ENCODE measurements around the gene COPG2.
"Not testable (repeated sequence)": the region's sequence is repeated elsewhere in the genome, so short reads cannot be mapped to it uniquely, and the experiment has no call there.

The COPG2 gene, protein sequence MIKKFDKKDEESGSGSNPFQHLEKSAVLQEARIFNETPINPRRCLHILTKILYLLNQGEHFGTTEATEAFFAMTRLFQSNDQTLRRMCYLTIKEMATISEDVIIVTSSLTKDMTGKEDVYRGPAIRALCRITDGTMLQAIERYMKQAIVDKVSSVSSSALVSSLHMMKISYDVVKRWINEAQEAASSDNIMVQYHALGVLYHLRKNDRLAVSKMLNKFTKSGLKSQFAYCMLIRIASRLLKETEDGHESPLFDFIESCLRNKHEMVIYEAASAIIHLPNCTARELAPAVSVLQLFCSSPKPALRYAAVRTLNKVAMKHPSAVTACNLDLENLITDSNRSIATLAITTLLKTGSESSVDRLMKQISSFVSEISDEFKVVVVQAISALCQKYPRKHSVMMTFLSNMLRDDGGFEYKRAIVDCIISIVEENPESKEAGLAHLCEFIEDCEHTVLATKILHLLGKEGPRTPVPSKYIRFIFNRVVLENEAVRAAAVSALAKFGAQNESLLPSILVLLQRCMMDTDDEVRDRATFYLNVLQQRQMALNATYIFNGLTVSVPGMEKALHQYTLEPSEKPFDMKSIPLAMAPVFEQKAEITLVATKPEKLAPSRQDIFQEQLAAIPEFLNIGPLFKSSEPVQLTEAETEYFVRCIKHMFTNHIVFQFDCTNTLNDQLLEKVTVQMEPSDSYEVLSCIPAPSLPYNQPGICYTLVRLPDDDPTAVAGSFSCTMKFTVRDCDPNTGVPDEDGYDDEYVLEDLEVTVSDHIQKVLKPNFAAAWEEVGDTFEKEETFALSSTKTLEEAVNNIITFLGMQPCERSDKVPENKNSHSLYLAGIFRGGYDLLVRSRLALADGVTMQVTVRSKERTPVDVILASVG

DNA sequence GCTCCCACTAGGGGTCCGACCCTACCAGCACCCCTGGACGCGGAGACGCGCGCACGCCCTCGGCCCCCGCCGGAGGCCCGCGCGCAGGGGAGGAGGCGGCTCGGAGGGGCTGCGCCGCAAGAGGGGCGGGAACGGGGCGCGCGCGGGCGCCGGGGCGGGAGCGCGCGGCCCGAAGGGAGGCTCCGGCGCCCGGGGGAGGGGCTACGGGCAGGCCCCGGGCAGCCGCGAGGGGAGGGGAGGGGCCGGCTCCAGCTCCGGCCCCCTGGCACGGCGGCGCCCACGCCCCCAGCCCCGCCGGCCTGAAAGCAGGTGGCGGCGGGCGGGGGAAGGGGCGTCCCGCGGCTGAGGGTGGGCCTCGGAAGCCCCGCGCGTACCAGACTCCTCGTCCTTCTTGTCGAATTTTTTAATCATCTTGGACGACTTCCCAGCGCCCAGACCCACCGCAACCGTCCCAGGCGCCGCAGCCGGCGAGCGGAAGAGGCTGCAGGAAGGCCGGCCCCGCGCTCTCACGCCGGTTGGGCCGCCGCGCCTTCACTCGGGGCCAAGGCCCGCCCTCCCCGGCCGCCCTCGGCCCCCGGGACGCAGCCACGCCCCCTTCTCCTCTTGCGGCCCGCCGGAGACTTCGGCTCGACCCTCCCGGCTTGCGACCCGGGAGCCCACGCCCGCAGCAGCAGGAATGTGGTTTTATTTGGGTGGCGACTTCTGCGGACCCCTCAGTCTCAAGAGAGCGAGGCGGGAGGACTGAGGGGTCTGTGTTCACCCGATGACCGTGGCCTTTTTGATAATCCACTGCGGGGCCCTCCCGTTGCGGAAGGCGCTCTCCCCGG is at the start of gene COPG2:
Gene COPG2, minus strand, starts transcription at position 491 of the 827 bp plus-strand sequence. Its CDS starts 80 bp downstream, at position 411.
- peak; percentile 89 for DNase-seq (ENCODE audit: low spot score)

DNA sequence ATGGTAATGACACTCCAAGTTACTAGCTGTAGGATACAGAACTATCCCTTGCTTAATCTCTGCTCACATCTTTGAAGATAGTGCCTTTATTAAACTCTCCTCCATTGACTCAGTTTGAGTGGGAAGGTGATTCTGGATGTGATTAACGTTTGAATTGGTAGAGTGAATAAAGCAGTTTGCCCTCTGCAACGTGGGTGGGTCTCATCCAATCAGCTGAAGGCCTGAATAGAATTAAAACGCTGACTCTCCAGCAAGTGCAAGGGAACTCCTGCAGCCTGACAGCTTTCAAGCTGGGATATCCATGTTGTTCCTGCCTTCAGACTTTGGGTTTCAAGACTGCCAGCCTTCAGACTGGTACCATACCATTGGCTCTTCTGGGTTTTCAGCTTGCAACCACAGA is 43.9 kb upstream of the COPG2 start:
- DNase-seq (ENCODE audit: low spot score) = no peak

DNA sequence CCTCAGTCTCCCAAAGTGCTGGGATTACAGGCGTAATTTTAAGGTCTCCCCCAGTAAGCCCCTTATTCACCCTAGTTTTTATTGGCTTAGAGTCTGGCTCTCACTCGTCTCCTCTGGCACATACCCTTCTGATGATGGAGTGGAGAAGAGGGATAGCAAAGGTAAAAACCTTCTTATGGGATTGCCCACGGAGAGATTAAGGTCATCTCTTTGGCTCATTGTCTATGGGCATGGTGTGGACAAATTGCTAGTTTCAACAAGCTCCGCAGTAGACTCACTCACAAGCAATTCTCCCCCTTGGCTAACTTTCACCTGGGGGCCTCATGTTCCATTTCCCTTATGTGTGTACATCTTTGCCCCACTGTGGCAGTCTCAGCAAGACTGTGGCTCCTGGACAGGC is 40.2 kb upstream of the COPG2 start:
- no peak for DNase-seq (ENCODE audit: low spot score)

DNA sequence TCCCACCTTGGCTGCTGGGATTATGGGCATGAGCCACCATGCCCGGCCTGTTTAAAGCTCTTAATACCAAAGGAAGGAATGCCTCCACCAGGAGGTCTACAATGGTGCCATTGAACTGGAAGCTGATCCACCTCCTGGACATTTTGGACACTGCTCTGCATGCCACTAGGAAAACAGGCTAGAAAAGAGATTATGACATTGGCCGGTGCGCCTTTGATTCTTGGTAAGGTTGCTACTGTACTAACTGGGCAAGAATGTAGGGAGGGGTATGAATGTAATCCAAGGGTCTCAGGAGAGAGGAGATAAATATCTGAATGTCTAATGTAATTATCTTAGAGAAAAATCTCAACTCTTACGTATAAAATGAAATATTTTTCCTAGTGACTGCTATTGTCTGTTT is 39.5 kb upstream of the COPG2 start:
- DNase-seq (ENCODE audit: low spot score) = no peak

DNA sequence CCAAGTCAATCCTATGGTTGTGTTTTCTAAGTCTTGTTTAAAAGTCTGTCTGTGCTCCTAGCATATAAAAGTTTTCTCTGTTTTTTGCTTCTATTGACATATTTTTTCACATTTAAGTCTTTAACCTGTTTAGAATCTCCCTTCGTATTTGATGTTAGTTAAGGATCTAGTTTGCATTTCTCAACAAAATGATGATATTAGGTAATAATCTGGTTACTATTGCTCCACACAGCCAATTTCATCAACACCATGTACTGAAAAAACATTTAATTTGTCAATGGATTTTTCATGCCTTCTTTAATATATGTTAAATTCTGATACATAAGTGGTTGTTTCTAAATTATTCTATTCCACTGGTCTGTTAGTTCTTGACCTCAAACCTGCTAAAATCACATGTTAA is 35.3 kb upstream of the COPG2 start:
- no peak for DNase-seq (ENCODE audit: low spot score)

DNA sequence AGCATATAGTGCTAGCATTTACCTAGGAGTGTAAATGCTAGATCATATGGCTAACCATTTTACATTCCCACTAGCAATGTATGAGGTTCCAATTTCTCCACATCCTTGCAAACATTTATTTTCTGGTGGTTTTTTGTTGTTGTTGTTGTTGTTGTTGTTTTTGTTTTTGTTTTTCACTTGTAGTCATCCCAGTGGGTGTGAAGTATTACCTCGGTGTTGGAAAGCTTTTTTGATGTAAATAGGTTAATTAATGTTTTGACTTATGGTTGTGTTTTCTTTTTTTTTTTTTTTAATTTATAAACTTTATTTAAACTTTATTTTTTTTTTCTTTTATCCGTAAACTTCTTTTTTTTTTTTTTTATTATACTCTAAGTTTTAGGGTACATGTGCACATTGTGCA is 33.1 kb upstream of the COPG2 start:
- no peak for DNase-seq (ENCODE audit: low spot score)

DNA sequence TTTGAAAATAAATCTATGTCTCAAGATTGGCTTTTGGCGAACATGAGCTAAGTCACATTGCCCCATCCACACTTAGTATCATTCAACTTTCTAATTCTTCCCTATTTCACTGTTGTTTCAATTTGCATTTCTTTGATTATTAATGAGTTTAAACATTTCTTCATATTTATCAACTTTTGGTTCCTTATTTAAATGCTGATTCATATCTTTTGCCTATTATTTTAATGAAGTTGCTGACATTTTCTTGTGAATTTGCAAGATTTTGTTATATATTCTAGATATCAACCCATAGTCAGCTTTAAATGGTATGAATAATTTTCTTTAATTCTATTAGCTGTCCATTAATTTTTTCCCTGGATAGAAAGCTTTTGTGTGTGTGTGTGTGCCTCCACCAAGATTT is 32.2 kb upstream of the COPG2 start:
- no peak for DNase-seq (ENCODE audit: low spot score)

DNA sequence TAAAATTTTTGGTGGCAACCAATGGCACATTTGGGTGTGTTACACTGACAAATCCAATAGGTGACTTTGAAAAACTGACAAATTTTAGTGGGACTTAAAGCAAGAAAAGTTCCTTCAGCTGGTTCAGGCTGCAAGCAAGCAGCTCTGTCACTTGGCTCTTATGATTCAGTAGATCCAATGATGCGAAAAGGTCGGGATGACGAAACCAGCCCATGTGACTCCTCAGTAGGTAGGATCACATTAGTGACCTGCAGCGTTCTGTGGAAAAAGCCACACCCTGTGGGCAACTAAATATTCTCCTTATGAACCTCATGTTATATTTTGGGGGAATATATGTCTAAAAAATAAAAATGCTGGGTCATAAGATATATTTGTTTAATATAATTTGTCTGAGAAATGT is 31.1 kb upstream of the COPG2 start:
- no peak for DNase-seq (ENCODE audit: low spot score)

DNA sequence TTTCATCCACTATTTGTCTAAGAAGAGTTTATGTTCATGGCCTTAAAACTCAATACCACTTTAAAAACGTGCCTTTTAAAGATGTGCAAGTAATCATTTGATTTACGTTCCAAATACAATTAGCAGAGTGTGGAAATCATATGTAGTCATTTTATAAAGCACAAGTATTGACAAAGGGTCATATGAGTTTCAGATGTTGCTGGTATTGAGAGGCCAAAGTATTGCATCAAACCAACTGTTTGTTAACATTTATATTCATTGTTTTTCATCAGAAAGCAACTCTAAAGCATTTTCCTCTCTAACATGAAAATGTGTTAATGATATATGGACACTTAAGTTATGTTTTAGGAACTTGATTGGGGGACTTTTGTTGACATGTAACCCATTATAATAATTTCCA is 29.3 kb upstream of the COPG2 start:
- DNase-seq (ENCODE audit: low spot score) = no peak

DNA sequence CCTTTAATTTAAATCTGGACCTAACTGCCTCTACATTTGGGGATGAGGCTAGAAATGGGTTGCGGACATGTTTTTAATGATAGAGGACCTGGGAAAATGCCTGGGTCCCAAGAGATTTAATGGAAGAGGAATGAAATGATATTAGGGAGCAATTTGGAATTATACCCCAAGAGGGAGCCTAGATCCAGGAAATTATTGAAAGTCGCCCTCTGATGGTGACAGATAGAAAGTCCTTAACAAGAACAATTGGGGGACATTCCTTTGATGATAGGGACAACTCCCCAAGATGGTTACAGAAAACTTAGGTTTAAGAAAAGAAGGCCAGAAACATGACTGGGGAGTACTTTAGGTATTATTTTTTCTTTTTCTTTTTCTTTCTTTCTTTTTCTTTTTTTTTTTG is 27.3 kb upstream of the COPG2 start:
- peak; percentile 18 for DNase-seq (ENCODE audit: low spot score)

DNA sequence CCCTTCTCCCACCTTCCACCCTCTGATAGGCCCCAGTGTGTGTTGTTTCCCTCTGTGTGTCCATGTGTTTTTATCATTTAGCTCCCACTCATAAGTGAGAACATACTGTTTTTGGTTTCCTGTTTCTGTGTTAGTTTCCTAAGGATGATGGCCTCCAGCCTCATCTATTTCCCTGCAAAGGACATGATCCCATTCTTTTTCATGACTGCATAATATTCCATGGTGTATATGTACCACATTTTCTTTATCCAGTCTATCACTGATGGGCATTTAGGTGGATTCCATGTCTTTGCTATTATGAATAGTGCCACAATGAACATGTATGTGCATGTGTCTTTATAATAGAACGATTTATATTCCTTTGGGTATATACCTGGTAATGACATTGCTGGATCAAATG is 23.8 kb upstream of the COPG2 start:
- not testable (repeated sequence) for DNase-seq (ENCODE audit: low spot score)

DNA sequence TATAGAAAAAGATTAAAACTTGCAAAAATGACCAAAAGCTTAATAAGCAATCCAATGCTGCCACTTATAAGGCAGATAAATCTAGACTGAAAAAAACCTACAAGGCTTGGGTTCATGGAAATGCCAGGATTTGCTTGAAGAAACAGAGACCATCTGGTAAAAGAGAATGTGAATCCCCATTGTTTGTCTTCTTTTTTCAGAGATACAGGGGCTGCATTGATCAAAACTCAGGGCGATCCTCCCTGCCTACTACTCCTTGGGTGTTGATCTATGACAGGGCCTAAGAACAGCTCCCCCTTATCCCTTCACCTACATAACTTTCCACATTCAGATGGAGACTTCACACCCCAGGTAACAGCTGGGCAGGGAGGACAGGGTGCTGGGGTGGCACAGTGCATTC is 21.1 kb upstream of the COPG2 start:
- no peak for DNase-seq (ENCODE audit: low spot score)

DNA sequence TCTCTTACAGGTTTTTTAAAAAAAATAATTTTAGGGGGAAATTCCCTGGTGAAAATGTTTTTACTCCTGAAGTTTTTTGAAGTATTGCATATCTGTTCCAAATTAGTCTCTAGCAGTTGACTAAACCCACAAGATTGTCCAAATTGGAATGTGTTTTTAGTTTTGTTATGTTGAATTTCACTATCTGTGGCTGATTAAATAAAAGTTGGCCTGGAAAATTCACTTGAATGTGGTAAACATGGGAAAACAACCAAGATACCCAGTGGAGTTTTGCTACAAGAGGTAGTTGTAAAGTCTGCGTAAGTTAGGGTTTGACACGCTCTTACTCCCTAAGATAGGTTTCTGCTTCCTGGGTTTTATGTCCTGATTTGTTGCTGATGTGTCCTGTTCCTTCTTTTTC is 14.5 kb upstream of the COPG2 start:
- no peak for DNase-seq (ENCODE audit: low spot score)

DNA sequence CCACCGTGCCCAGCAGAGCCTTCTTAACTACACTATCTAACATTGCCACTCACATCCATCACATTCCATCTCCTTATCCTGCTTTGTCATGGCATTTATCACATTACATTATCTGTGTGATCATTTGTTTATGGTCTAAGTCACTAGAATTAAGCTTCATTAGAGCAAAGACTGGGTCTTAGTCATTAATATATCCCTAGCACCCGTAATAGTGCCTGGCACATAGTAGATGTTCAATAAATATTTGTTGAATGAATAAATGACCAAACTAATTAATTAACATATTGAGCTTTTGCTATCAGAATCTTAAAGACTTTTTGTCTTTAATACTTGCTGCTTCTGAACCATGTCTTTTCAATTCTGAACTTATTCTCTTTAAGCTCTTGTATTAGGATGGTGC is 5.9 kb upstream of the COPG2 start:
- DNase-seq (ENCODE audit: low spot score) = no peak

DNA sequence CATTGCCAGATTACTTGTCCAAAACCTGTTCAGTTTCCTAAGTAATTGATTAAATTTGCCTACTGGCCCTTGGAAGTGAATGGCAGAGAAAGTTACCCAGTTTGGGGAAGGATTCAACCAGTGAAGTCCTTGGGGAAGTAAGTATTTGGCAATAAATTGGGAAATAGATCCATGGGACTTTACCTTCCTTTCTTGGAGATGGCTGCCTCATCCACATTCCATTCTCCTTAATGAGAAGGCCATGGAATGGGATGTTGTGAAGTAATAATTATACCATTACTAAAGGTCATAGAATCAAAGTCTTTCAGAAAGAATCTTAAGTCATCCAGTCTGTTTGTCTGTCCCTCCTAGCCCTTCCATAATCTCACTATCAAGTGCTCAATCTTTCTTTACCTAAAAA is 4.5 kb upstream of the COPG2 start:
- no peak for DNase-seq (ENCODE audit: low spot score)

DNA sequence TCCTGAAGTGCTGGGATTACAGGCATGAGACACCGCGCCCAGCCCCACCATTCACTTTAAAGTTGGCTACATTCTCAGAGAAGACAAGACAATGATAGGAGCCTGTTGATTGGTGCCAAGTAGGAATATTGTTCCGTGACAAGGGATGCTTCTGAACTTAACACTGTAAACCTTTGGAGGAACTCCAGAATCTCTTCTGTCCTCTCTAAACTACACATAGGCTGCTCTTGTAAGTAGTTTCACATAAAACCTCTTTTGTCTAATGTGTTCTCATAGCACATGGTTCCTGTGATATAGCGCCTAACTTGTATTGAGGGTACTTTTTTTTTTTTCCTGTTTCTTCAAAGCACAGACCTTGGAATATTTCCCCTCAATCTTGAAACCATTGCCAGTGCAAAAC is 3.6 kb upstream of the COPG2 start:
- DNase-seq (ENCODE audit: low spot score) = no peak

DNA sequence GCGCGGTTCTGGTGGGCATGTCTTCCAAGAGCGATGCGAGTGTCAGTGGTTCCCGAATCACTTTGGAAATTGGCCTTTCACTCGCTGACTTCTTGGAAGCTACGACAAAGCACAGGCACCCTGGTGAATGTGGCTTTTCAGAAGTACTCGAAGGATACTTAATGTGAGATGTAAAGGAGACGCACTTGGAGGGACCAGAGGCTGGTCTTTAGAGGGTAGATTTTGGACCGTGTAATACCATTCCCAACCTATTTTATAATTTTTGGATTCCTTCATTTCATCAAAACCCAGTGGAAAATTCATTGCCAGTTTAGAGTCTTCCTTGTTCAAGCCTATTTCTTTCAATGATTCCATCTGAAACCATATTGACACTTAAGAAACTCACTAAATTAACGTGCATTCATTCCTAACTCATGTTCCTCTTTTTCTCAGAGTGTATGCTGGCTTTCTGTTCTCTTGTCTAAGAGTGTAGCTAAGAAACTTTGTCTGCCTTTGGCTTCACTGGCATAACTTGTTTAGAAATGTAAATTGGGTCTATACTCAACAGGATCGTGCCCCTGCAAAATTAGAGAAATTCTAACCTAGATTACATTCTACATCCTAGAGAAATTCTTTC is 645 bp upstream of the COPG2 start:
- DNase-seq (ENCODE audit: low spot score) = no peak

DNA sequence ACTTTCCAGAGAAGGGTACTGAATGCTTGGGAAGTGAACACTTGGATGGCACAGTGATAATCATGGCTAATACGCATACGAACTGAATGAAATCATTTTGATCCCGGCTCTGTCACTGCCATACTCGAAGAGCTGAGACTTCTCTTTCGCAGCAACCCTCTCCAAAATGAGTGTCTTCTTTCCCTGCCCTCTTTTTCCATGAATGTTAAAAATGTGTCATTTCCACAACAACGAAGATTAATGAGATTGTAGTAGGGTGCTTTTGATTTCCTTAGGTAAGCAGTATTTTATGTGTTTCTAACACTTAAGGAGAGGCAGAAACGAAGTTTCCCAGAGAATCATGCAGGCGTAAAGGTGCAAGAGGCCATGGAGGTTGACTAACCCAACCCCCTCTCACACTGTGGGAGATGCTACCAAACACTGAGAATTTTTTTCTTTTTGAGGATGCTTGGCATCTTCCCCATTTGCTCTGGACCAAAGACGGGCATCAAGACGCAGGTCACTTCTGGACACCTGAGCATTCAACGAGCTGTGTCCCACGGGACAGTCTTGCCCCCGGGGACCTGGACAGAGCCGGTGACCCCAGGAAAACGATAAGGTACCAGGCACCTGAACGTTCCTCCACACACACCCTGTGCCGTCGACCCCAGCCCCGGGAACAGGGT is 823 bp downstream of the COPG2 start:
- peak; percentile 20 for DNase-seq (ENCODE audit: low spot score)

DNA sequence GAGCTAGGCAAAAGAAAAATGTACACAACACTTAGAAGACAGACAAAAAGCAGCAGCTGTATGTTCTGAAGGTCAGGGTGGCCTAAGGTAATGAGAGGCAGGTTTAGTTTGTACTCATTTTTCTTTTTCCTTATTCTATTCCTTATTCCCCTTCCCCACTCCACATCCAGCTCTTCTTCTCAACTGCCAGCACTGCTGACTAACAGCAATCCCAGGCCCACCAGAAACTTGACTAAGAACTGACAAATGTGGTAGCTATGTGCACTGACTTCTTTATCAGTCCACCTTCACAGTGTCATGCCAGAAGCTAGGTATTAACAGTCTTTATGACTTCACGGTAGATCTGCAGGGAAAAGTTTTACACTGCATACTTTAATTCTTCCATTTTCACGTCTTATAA is 6.1 kb downstream of the COPG2 start:
- DNase-seq (ENCODE audit: low spot score) = no peak

DNA sequence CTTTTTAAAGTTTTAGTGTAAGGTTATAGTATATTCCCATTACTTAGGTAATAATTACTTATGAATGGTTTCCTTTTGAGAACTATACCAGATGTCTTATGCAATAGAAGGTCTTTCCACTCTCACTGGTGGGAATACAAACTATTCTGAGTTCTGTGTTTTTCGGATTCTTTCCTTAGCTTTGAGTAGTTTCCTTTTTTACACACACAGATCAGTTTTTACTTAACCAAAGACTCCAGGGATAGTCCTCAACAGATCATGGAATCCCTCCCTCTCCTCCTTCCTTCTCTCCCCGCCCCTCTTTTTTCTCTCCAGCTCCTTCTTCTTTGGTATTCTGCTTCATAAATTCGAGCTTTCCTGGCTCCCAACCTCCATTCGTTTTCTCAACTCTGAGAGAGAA is 13.3 kb downstream of the COPG2 start:
- DNase-seq (ENCODE audit: low spot score) = no peak

DNA sequence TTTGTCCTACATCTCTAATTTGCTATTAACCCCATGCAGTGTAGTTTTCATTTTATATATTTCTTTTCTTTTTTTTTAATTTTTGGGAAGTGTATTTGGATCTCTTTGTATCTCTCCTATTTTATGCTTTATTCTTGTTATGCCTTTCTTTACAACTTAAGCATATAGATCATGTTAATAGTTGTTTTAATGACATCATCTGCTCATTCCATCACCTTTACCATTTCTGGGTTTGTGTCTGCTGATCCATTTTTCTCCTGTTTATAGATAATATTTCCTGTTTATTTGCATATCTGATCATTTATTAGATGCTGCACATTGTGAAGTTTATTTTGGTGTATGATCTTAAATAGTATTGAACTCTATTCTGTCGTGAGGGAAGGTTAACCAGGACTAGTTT is 13.7 kb downstream of the COPG2 start:
- no peak for DNase-seq (ENCODE audit: low spot score)
